CD4-positive, alpha-beta memory T cell (primary cell): Measurements from ENCODE around the gene C20orf144. TPM values are rescaled to one million over a fixed set of nuclear protein-coding genes. Genes with fewer than 3 reads are reported as not detected.
A peak's percentile ranks its signal among the peaks of the same experiment; 100 is the strongest.
"Not testable (repeated sequence)": the region's sequence is repeated elsewhere in the genome, so short reads cannot be mapped to it uniquely, and the experiment has no call there.

Experiments
- CTCF ChIA-PET: fragments of 350-600 bp; sonication (Branson Sonifier 250); formaldehyde crosslinking; loops from one replicate; lab custom pipeline; 2021; ENCODE audit warnings: inconsistent platforms; ENCODE audit not compliant: partially characterized antibody; lab: Charles Lee
- POLR2A ChIA-PET: fragments of 350-600 bp; sonication (Branson Sonifier 250); formaldehyde crosslinking; loops from one replicate; lab custom pipeline; 2021; ENCODE audit not compliant: partially characterized antibody; lab: Charles Lee
- DNase-seq, 5 donors: peaks; one replicate each; pipeline versions ENCODE4 v3.0.0 to v3.0.0-alpha.2; 2020 to 2022; ENCODE audit warnings: mixed read lengths in 1 of 5
- H3K27ac ChIP-seq: one replicate; pipeline ENCODE4 v1.7.0; 2013; ENCODE audit warnings: low read depth, low read length
- H3K27me3 ChIP-seq: 2 replicates; pipeline ENCODE4 v1.7.0; 2013; ENCODE audit warnings: mild to moderate bottlenecking, low read length, moderate library complexity; ENCODE audit not compliant: insufficient read depth
- H3K36me3 ChIP-seq: 2 replicates; pipeline ENCODE4 v1.7.0; 2013; ENCODE audit warnings: mild to moderate bottlenecking, low read length, moderate library complexity; ENCODE audit not compliant: insufficient read depth
- H3K4me1 ChIP-seq: 2 replicates; pipeline ENCODE4 v1.7.0; 2013; ENCODE audit warnings: mild to moderate bottlenecking, low read length, moderate library complexity; ENCODE audit not compliant: insufficient read depth
- H3K4me3 ChIP-seq, 2 donors: one replicate each; pipeline ENCODE4 v1.7.0; 2013; ENCODE audit warnings: low read length in 2 of 2, mild to moderate bottlenecking in 1 of 2
- H3K9me3 ChIP-seq, 2 donors: one replicate each; pipeline ENCODE4 v1.7.0; 2013; ENCODE audit warnings: low read length in 2 of 2, control low read depth in 1 of 2; ENCODE audit not compliant: control insufficient read depth in 1 of 2
- H3K27ac Mint-ChIP-seq, 7 donors: one replicate each; pipeline ENCODE4 v1.8.0; 2020 to 2021; ENCODE audit warnings: mixed read lengths in 7 of 7, mild to moderate bottlenecking in 6 of 7, inconsistent platforms in 3 of 7, moderate library complexity in 3 of 7
- H3K27me3 Mint-ChIP-seq, 2 donors: one replicate each; pipeline ENCODE4 v1.8.0; 2020 to 2021; ENCODE audit warnings: mixed read lengths in 2 of 2
- H3K36me3 Mint-ChIP-seq, 2 donors: one replicate each; pipeline ENCODE4 v1.8.0; 2020 to 2021; ENCODE audit warnings: mixed read lengths in 2 of 2, inconsistent platforms in 1 of 2, mild to moderate bottlenecking in 1 of 2
- H3K4me1 Mint-ChIP-seq, 4 donors: one replicate each; pipeline ENCODE4 v1.8.0; 2020 to 2021; ENCODE audit warnings: mixed read lengths in 4 of 4, mild to moderate bottlenecking in 1 of 4
- H3K4me3 Mint-ChIP-seq, 8 donors: one replicate each; pipeline ENCODE4 v1.8.0; 2020 to 2021; ENCODE audit warnings: mixed read lengths in 8 of 8, mild to moderate bottlenecking in 7 of 8, moderate library complexity in 6 of 8, inconsistent platforms in 3 of 8
- H3K9me3 Mint-ChIP-seq, 8 donors: one replicate each; pipeline ENCODE4 v1.8.0; 2020 to 2021; ENCODE audit warnings: mixed read lengths in 8 of 8, mild to moderate bottlenecking in 5 of 8, inconsistent platforms in 3 of 8, moderate library complexity in 1 of 8
- intact Hi-C: fragments of 100-400 bp; cut with micrococcal nuclease; formaldehyde crosslinking; loops from one replicate; pipeline ENCODE4 v1.15.1; 2023
- polyA plus RNA-seq, 2 donors: library from polyadenylated mRNA; unstranded; fragments of 300-500 nt; fragmentation: Illumina TruSeq; gene quantifications; one replicate each; pipeline ENCODE4 v1.2.3, GENCODE V29; 2021
- total RNA-seq, 2 experiments: library from RNA; stranded (reverse); gene quantifications; one replicate each; pipeline ENCODE4 v1.2.3, GENCODE V29; 2021

The C20orf144 gene
- total and polyA plus RNA-seq, 4 experiments from 2014 or later = 0.61 TPM; not detected in 2

DNA sequence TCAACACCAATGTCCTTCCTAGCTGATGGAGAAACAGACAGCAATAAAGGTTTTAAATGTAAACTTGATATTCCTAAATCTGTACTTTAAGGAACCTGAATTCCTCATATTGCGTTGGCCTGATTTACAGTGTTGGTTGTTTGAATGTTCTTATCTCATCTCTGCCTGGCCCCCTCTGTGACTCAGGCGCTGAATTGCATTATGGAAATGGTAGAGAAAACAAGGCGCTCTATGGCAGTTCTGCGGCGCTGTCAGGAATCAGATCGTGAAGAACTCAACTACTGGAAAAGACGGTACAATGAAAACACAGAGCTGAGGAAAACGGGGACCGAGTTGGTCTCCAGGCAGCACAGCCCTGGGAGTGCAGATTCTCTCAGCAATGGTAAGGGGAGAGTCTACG is 32.6 kb upstream of the C20orf144 start:
- H3K4me3 Mint-ChIP-seq = no peak overlapping the region
- no peaks in the 10 kb centered on the region for H3K9me3 Mint-ChIP-seq
- CTCF ChIA-PET = interaction anchor here (1.2 kb wide), 1 partner anchor 37 kb away, joined by 3 read pairs; the partner anchor contains the start of gene ACTL10

GRCh38 chr20:33629979-33630378 is 32.1 kb upstream of the C20orf144 start:
- H3K9me3 ChIP-seq = no peaks in the 10 kb centered on the region
- H3K27ac ChIP-seq = no peak overlapping the region
- ChIA-PET CTCF (interaction anchor here (1.2 kb wide), 1 partner anchor 37 kb away, joined by 3 read pairs; the partner anchor contains the start of gene ACTL10), POLR2A (no interaction called here)
- Mint-ChIP-seq H3K4me1 (peaks cover 5 to 27% (median 14%) of the 10 kb centered on the region in 4 donors), H3K27me3 (no peaks in the 10 kb centered on the region), H3K4me3 (no peak overlapping the region), H3K27ac (peak overlapping the region in 4 of 7 donors; percentile 21 to 52 (median 36)), H3K36me3 (peaks cover 54 to 67% of the 10 kb centered on the region in 2 donors), H3K9me3 (no peaks in the 10 kb centered on the region)
- H3K4me3 ChIP-seq = no peak overlapping the region
- H3K4me1 ChIP-seq = peaks cover 12% of the 10 kb centered on the region
- no peaks in the 10 kb centered on the region for H3K27me3 ChIP-seq
- intact Hi-C loops = no loop called here
- peaks cover 22% of the 10 kb centered on the region for H3K36me3 ChIP-seq
- no peak for DNase-seq

More for the DNA sequence above, 32.6 kb upstream of the C20orf144 start:
- POLR2A ChIA-PET = no interaction called here
- peaks cover 8 to 32% (median 18%) of the 10 kb centered on the region in 4 donors for H3K4me1 Mint-ChIP-seq
- Histone ChIP-seq H3K9me3 (no peaks in the 10 kb centered on the region), H3K36me3 (peaks cover 22% of the 10 kb centered on the region), H3K27ac (no peak overlapping the region), H3K27me3 (no peaks in the 10 kb centered on the region), H3K4me1 (peaks cover 17% of the 10 kb centered on the region), H3K4me3 (no peak overlapping the region)
- H3K27me3 Mint-ChIP-seq = no peaks in the 10 kb centered on the region
- peaks cover 55 to 66% of the 10 kb centered on the region in 2 donors for H3K36me3 Mint-ChIP-seq
- peak overlapping the region in 2 of 7 donors; percentile 53 to 72 for H3K27ac Mint-ChIP-seq
- intact Hi-C loops = no loop called here
- no peak for DNase-seq

DNA sequence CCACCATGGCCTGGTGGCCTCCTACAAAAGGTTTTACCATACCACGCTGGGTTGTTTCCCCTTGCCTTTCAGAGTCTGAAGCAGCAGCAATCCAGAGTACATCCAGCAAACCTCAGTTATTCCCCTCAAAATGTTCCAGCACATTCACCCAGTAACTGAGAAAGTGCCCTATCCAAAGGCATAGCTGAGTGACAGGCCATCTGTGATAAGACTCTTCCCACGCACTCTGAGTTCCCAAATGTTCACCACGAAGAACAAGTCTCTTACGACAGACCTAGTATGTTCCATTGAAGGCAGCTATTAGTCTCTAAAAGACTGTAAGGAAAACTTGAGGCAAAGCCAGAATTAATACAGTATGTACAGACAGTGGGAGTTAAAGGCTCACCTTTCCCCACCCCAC is 31.6 kb upstream of the C20orf144 start:
- Mint-ChIP-seq H3K9me3 (no peaks in the 10 kb centered on the region), H3K36me3 (peaks cover 48 to 61% of the 10 kb centered on the region in 2 donors), H3K4me3 (no peak overlapping the region), H3K27me3 (no peaks in the 10 kb centered on the region), H3K4me1 (peaks cover 5 to 22% (median 11%) of the 10 kb centered on the region in 4 donors), H3K27ac (peak overlapping the region in 3 of 7 donors; percentile 21 to 52 (median 50))
- Histone ChIP-seq H3K9me3 (no peaks in the 10 kb centered on the region), H3K4me3 (no peak overlapping the region), H3K27ac (no peak overlapping the region), H3K27me3 (no peaks in the 10 kb centered on the region), H3K36me3 (peaks cover 22% of the 10 kb centered on the region), H3K4me1 (peaks cover 7% of the 10 kb centered on the region)
- DNase-seq = no peak
- intact Hi-C loops = no loop called here
- ChIA-PET POLR2A (interaction anchor here (0.9 to 1.4 kb wide), 2 partner anchors 33 to 37 kb away, joined by 3 to 4 read pairs; no protein-coding TSS in a partner anchor), CTCF (interaction anchor here (1.2 kb wide), 1 partner anchor 36 kb away, joined by 3 read pairs; the partner anchor contains the start of gene ACTL10)

- H3K4me1 ChIP-seq, intact Hi-C loops, H3K27ac ChIP-seq, H3K9me3 ChIP-seq, POLR2A ChIA-PET, H3K27me3 ChIP-seq, H3K27ac Mint-ChIP-seq, H3K27me3 Mint-ChIP-seq, H3K4me3 Mint-ChIP-seq, DNase-seq, H3K4me3 ChIP-seq, H3K9me3 Mint-ChIP-seq, CTCF ChIA-PET: not testable (repeated sequence)
- Mint-ChIP-seq H3K36me3 (peaks cover 46 to 58% of the 10 kb centered on the region in 2 donors), H3K4me1 (peaks cover 5 to 21% (median 10%) of the 10 kb centered on the region in 4 donors)
- peaks cover 23% of the 10 kb centered on the region for H3K36me3 ChIP-seq
These were observed 30.2 kb upstream of the C20orf144 start for GRCh38 chr20:33631910-33632309.

- CTCF ChIA-PET = interaction anchor here (0.7 kb wide), 1 partner anchor 17 kb away, joined by 3 read pairs; no protein-coding TSS in a partner anchor
These were observed 26.8 kb upstream of the C20orf144 start for GRCh38 chr20:33635341-33635740.

DNA sequence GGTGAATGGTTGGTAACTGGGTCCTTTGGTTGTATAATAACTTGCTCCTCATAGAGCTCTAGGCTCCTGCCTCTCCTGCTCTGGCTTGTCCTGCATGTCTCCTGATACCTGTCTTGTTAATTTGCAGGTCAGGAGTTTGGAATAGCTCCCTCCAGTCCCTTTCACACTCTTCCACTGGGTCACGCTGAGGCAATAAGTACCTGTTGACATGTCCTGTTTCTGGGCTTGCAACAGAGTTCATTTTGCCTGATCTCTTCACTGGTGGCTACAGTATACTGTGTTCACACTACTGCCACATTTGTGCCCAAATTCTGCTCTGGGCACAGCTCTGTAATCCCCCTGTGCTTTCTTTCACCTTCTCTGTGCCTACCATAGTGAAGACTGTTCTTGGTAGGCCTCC is 25.4 kb upstream of the C20orf144 start:
- Histone ChIP-seq H3K36me3 (peaks cover 38% of the 10 kb centered on the region), H3K27me3 (no peaks in the 10 kb centered on the region), H3K9me3 (no peaks in the 10 kb centered on the region), H3K27ac (no peak overlapping the region), H3K4me1 (peaks cover 7% of the 10 kb centered on the region), H3K4me3 (no peak overlapping the region)
- DNase-seq = no peak
- POLR2A ChIA-PET = no interaction called here
- H3K27me3 Mint-ChIP-seq = no peaks in the 10 kb centered on the region
- CTCF ChIA-PET = no interaction called here
- H3K4me1 Mint-ChIP-seq = peaks cover 5 to 14% (median 6%) of the 10 kb centered on the region in 4 donors
- no peaks in the 10 kb centered on the region for H3K9me3 Mint-ChIP-seq
- intact Hi-C loops = no loop called here
- peak overlapping the region in 3 of 7 donors; percentile 19 to 46 (median 32) for H3K27ac Mint-ChIP-seq
- peaks cover 38 to 54% of the 10 kb centered on the region in 2 donors for H3K36me3 Mint-ChIP-seq
- H3K4me3 Mint-ChIP-seq = no peak overlapping the region

More at GRCh38 chr20:33635341-33635740, 26.8 kb upstream of the C20orf144 start:
- H3K27ac Mint-ChIP-seq = peak overlapping the region in 3 of 7 donors; percentile 41 to 74 (median 42)
- H3K4me1 ChIP-seq = peaks cover 7% of the 10 kb centered on the region
- H3K27me3 Mint-ChIP-seq = no peaks in the 10 kb centered on the region
- no peaks in the 10 kb centered on the region for H3K9me3 ChIP-seq
- H3K4me3 Mint-ChIP-seq = no peak overlapping the region
- no peaks in the 10 kb centered on the region for H3K27me3 ChIP-seq
- POLR2A ChIA-PET = interaction anchor here (1.4 kb wide), 1 partner anchor 28 kb away, joined by 4 read pairs; no protein-coding TSS in a partner anchor
- no peak overlapping the region for H3K27ac ChIP-seq
- peaks cover 5 to 14% (median 10%) of the 10 kb centered on the region in 4 donors for H3K4me1 Mint-ChIP-seq
- intact Hi-C loops = no loop called here
- H3K36me3 ChIP-seq = peaks cover 35% of the 10 kb centered on the region
- peaks cover 42 to 56% of the 10 kb centered on the region in 2 donors for H3K36me3 Mint-ChIP-seq
- no peak for DNase-seq
- H3K9me3 Mint-ChIP-seq = no peaks in the 10 kb centered on the region
- no peak overlapping the region for H3K4me3 ChIP-seq

GRCh38 chr20:33640287-33640686 is 21.8 kb upstream of the C20orf144 start:
- no peaks in the 10 kb centered on the region for H3K4me1 ChIP-seq
- H3K4me1 Mint-ChIP-seq = no peaks in the 10 kb centered on the region
- intact Hi-C loops = no loop called here
- peaks cover 45 to 71% of the 10 kb centered on the region in 2 donors for H3K36me3 Mint-ChIP-seq
- no peaks in the 10 kb centered on the region for H3K9me3 Mint-ChIP-seq
- H3K27me3 ChIP-seq = no peaks in the 10 kb centered on the region
- DNase-seq = no peak
- H3K27ac ChIP-seq = no peak overlapping the region
- no peaks in the 10 kb centered on the region for H3K9me3 ChIP-seq
- H3K36me3 ChIP-seq = peaks cover 60% of the 10 kb centered on the region
- H3K4me3 Mint-ChIP-seq = no peak overlapping the region
- no peak overlapping the region for H3K4me3 ChIP-seq
- CTCF ChIA-PET = no interaction called here
- POLR2A ChIA-PET = interaction anchor here (1.2 kb wide), 1 partner anchor 23 kb away, joined by 3 read pairs; no protein-coding TSS in a partner anchor
- H3K27me3 Mint-ChIP-seq = no peaks in the 10 kb centered on the region
- no peak overlapping the region for H3K27ac Mint-ChIP-seq
